ENCODE results near the gene NTHL1.

The NTHL1 gene

DNA sequence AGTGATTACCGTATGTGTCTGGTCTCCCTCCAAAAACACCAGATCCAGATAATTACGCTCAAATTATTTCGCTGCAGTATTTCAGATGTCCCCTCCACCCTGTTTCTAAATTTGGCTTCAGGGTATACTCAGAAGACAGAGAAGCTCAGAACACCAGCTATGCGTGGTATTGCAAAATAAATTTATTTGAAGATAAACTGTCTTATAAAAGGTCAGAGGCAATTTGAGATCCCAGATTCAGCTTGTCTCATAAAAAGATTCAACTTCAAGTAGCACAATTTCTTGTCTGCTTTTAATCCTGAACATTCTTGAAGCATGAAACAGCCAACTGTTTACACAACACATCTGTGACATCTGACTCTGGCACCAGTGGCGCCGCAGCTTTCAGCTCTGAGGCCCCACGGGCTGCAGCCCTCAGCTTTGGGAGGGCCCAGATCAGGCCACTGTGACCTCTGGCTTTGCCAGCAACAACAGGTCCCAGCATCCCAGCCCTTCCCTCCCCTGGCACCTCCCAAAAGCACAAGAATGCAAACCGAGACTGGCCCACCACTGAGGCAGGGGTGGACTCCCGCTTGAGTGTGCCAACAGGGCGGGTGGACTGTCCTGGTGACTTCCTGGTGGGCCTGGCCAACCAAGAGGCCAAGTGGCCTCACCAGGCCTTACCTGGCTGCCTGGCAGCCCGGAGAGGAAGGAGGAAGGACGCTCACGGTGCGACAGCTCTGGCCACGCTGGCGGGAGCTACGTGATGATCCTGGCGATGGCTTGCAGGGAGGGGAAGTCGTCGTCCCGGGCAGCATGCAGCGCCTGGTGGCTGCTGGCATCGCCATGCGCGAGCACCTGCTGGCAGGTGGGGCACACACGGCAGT lies 49.9 kb downstream of the NTHL1 start:
- TF ChIP-seq, protein P1, sequence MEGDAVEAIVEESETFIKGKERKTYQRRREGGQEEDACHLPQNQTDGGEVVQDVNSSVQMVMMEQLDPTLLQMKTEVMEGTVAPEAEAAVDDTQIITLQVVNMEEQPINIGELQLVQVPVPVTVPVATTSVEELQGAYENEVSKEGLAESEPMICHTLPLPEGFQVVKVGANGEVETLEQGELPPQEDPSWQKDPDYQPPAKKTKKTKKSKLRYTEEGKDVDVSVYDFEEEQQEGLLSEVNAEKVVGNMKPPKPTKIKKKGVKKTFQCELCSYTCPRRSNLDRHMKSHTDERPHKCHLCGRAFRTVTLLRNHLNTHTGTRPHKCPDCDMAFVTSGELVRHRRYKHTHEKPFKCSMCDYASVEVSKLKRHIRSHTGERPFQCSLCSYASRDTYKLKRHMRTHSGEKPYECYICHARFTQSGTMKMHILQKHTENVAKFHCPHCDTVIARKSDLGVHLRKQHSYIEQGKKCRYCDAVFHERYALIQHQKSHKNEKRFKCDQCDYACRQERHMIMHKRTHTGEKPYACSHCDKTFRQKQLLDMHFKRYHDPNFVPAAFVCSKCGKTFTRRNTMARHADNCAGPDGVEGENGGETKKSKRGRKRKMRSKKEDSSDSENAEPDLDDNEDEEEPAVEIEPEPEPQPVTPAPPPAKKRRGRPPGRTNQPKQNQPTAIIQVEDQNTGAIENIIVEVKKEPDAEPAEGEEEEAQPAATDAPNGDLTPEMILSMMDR (IDR thresholded peaks at IDR 0.05; ENCODE audit: low read depth, low read length), result no peak
- H3K4me3 ChIP-seq (ENCODE audit: low read depth, low read length), result no peak overlapping the region
- H3K9me3 ChIP-seq (ENCODE audit: severe bottlenecking), result no peaks in the 10 kb centered on the region
- H3K36me3 ChIP-seq, result peaks cover 61% of the 10 kb centered on the region
- no peaks in the 10 kb centered on the region for H3K27me3 ChIP-seq (ENCODE audit: insufficient read depth, low read depth, severe bottlenecking)
- no peak for DNase-seq
- H3K27ac ChIP-seq, result no peak overlapping the region

DNA sequence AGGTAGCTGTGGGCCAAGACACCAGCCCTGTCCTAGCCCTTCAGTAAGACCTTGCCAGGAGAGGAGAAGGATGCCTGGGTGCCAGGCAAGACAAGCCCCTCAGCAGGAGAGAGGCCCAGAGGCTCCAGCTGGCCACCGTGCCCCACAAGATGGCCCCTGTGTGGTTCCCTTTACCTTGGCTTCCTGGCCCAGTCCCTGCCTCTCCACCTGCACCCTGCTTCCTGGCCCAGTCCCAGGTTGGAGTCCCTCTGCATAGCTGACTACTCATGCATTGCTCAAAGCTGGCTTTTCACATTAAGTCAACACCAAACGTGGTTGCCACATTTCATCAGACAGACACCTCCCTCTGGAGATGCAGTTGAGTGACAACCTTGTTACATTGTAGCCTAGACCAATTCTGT lies 53.9 kb downstream of the NTHL1 start:
- Histone ChIP-seq H3K4me3 (ENCODE audit: low read depth, low read length) (no peak overlapping the region), H3K27me3 (ENCODE audit: insufficient read depth, low read depth, severe bottlenecking) (no peaks in the 10 kb centered on the region), H3K9me3 (ENCODE audit: severe bottlenecking) (no peaks in the 10 kb centered on the region), H3K36me3 (peaks cover 24% of the 10 kb centered on the region), H3K27ac (no peak overlapping the region)
- TF ChIP-seq, protein P1 (IDR thresholded peaks at IDR 0.05; ENCODE audit: low read depth, low read length), result no peak
- DNase-seq, result no peak

GRCh38 chr16:1992704-1993317 lies 54.8 kb downstream of the NTHL1 start:
- DNase-seq, result no peak
- Histone ChIP-seq H3K36me3 (peaks cover 18% of the 10 kb centered on the region), H3K27ac (no peak overlapping the region), H3K27me3 (ENCODE audit: insufficient read depth, low read depth, severe bottlenecking) (no peaks in the 10 kb centered on the region), H3K4me3 (ENCODE audit: low read depth, low read length) (no peak overlapping the region), H3K9me3 (ENCODE audit: severe bottlenecking) (no peaks in the 10 kb centered on the region)
- TF ChIP-seq, protein P1 (IDR thresholded peaks at IDR 0.05; ENCODE audit: low read depth, low read length), result no peak

GRCh38 chr16:1991948-1992703 lies 55.5 kb downstream of the NTHL1 start:
- no peak overlapping the region for H3K27ac ChIP-seq
- DNase-seq, result no peak
- TF ChIP-seq, protein P1 (IDR thresholded peaks at IDR 0.05; ENCODE audit: low read depth, low read length), result no peak
- H3K27me3 ChIP-seq (ENCODE audit: insufficient read depth, low read depth, severe bottlenecking), result no peaks in the 10 kb centered on the region
- H3K36me3 ChIP-seq, result peaks cover 15% of the 10 kb centered on the region
- no peak overlapping the region for H3K4me3 ChIP-seq (ENCODE audit: low read depth, low read length)
- no peaks in the 10 kb centered on the region for H3K9me3 ChIP-seq (ENCODE audit: severe bottlenecking)

DNA sequence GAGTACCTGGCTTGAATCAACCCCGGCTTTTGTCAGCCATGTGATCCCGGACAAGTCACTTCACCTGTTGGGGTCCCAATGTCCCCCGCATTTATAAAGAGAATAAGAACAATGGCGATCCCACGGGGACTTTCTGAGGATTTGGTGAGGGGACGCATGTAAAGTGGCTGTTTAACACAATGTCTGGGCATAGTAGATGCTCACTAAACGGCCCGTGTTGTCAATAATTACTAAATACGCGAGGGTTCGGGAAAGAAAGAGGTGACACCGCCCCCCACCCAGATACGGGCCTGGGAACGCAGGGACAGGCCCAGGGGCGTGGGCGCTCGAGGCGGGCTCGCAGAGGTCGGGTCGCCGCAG lies 56.1 kb downstream of the NTHL1 start:
- Histone ChIP-seq H3K27me3 (ENCODE audit: insufficient read depth, low read depth, severe bottlenecking) (no peaks in the 10 kb centered on the region), H3K4me3 (ENCODE audit: low read depth, low read length) (no peak overlapping the region), H3K36me3 (peaks cover 15% of the 10 kb centered on the region), H3K27ac (no peak overlapping the region), H3K9me3 (ENCODE audit: severe bottlenecking) (no peaks in the 10 kb centered on the region)
- TF ChIP-seq, protein P1 (IDR thresholded peaks at IDR 0.05; ENCODE audit: low read depth, low read length), result no peak
- no peak for DNase-seq
